ENCODE data around the gene TNPO2.
A peak's percentile ranks its signal among the peaks of the same experiment; 100 is the strongest.

TNPO2 gene

DNA sequence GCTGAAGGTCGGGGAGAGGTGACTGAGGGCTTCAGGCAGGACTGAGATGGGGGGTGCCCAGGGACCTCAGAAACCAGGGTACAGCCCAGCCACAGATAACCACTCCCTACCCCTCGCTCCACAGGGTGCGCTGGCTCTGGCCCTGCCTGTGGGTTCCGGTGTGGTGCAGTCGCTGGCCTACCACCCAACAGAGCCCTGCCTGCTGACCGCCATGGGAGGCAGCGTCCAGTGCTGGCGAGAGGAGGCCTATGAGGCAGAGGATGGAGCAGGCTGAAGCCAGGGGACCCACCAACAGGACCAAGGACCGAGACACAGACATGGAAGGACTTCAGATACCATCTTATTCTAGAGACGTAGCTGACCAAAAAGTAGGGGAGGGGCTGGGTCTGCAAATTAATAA is 48.3 kb downstream of the TNPO2 start:
- no peak for DNase-seq

DNA sequence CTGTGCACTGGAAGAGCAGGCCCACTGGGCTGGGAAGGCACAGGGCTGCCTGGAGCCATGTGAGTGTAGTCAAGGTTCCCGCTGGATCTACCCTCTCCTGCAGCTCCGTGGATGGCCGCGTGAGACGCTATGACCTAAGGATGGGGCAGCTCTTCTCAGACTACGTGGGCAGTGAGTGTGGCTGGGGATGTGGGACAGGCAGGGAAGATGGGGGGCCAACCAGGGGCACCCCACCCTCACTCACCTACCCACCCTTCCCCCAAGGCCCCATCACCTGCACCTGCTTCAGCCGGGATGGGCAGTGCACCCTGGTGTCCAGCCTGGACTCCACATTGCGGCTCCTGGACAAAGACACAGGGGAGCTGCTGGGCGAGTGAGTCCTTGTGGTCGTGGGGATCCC is 51.0 kb downstream of the TNPO2 start:
- no peak for DNase-seq

DNA sequence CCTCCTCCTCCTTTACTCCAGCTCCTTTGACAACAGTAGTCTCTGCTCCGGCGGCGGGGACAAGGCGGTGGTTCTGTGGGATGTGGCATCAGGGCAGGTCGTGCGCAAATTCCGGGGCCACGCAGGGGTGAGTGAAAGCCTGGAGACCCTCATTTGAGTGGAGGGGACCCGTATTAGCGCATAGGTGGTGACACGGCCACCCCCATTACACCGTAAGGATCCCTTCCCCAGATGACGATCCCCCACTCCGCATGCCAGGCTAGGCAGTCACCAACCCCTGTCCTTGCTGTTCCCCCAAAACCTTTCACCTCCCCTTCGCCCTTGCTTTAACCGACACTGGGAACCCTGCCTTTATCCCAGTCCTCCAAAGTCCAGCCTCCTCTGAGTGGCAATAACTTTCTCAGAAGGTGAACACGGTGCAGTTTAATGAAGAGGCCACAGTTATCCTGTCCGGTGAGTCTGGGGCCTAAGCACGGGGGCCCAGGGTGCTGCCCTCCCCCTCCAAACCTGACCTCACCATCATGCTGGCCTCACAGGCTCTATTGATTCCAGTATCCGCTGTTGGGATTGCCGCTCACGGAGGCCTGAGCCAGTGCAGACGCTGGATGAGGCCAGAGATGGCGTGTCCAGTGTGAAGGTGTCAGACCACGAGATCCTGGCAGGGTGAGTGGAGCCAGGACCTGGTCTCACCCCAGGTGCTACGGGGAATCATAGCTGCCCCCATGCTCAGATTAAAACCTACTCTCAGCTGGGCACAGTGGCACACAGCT is 53.4 kb downstream of the TNPO2 start:
- DNase-seq = no peak

DNA sequence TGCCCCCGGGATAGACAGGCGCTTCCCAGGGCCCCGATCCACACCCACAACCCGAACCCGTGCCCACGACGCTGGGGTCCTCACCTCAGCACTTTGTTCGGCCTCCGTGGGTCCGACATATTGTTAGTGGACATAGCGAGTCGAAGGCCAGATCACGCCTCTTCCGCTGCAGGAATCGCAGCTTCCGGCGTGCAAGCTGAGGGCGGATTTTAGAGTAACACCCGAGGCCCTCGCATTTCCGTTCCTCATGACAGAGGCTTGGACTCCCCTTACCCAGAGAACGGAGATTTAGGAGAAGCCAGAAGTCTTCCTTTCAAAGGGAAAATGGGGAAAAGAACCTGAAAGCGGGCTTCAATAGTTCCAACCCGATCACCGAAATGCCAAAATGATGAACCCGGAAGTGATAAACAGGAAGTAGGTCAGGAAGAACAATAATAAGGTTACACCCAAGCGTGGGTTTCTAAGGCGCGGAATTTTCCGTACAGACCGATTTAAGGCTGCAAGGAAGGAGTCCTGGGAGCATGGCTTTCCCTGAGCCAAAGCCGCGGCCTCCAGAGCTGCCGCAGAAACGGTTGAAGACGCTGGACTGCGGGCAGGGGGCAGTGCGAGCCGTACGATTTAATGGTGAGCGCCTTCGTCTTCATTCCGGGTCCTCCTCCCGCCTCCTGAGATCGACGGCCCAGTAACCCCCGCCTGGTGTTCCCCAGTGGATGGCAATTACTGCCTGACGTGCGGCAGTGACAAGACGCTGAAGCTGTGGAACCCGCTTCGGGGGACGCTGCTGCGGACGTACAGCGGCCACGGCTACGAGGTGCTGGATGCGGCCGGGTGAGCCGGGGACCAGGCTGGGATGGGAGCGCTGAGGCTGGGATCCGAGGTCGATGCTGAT is 54.2 kb downstream of the TNPO2 start:
- DNase-seq = peak; percentile 83

DNA sequence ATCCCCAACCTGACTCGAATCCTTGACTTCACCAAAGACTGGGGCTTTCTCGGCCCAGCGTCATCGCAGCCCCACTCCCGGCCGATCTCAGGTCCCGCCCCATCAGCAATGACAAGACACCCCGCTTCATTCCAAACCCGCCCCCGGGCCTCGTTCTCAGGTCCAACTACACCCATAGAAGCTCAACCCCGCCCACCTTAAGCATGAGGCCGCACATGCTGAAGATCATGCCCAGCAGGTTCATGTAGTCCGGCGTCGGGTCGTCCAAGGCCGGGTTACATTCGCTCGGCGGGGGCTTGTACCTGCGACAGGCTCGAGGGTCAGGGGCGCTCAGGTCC is 54.8 kb downstream of the TNPO2 start:
- peak; percentile 85 for DNase-seq

DNA sequence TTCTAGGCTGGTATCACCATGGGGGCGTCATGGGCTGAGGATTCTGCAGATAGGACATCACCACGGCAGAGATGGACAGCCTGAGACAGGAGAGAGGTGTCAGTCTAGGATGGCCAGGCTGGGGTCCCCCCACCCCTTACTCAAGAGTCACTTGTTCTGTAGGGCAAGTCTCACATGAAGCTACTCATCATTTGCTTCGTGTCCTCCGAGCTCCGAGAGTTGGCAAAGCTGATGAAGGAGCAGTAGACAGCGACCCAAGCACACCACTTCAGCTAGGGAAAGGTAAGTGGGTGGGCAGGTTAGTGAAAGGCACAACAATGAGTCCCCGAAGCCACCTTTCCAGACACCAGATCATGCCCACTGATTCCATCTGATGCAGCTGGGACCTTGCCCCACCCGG is 55.4 kb downstream of the TNPO2 start:
- no peak for DNase-seq

DNA sequence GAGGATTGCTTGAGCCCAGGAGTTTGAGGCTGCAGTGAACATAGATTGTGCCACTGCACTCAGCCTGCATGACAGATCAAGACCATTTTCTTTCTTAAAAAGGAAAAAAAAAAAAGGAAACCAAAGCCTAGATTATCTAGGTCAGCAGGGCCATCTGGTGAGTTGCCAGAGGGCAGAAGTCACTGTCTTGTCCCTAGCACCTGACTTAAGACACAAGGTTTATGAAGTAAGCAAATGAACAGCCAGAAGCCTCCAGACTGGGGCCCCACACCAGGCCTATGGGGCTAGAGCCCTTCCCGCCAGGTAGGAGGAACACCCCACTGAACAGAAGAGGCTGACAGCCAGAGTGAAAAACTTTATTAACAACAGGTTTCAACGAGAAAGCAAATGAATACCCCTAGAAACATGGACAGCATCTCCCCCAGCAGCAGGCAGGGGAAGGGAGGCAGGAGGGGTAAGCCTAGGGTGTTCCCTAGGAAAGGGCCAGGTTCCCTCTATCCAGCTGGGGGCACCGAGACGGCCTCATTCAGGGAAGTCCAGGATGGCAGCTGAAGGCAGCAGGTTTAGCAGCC is 55.9 kb downstream of the TNPO2 start:
- no peak for DNase-seq

DNA sequence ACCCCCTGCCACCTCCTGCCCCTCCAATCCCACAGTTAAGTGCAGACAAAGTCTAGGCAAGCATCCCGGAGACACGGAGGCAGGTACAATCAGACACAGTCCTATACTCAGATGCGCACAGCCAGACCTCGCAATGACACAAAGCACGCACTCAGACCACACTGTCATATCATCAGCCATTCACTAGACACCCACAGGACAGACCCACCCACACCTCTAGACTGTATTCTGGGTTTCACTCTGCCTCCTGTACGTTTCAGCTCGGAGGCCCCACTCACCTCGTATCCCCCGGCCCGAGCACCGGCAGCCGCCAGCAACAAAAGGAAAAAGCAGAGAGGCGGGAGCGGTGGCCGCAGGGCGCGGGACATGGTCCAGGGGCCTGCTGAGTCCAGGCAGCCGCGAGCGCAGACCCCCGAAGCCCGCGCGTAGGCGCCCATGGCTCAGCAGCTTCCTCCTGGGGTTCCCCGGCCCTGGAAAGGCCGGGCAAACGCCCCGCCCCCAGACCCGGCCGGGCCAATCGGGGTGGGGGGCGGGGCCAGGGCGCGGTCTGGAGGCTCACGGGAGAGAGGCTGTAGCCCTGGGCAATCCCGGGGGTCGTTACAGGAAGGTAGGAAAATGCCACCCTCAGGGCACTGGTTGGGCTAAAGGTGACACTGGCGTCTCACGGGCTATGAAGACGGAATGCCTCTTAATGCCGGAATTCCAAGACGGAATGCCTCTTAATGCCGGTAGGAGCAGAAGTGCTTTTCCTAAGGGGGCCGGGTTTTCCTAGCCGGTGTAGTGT is 57.3 kb downstream of the TNPO2 start, which contains the start of the genes MAN2B1 and WDR83:
TSS of gene MAN2B1 (minus strand) at position 478 of the 784 bp plus-strand sequence. CDS start at position 437, 41 bp downstream.
TSS of gene WDR83 (plus strand) at position 543 of the 784 bp plus-strand sequence. CDS start 2,984 bp downstream, outside the sequence.
- peak; percentile 82 for DNase-seq

DNA sequence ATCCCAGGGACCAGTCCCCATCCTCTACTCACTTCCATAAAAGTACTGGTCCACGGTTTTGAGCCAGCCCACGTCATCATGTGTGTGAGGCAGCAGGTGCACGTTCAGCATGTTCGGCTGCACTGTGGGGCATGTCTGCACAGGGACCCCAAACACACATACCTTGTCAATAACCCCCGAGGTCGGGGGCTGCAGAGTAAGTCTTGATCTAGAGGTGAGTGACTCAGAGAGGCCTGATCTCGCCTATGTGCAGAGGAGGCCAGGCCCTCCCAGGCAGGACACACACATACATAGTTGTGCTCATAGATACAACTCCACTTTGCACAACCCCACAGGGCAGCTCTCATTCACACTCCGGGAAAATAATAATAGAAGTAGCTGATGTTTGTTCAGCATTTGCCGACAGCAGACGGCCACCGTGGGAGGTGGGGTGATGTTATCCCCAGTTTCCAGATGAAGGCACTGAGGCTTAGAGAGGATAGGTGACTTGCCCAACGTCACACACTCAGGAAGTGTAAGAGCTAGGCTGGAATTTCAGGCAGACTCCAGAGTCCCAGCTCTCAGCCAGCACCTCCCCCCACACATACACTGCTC is 58.0 kb downstream of the TNPO2 start:
- no peak for DNase-seq

DNA sequence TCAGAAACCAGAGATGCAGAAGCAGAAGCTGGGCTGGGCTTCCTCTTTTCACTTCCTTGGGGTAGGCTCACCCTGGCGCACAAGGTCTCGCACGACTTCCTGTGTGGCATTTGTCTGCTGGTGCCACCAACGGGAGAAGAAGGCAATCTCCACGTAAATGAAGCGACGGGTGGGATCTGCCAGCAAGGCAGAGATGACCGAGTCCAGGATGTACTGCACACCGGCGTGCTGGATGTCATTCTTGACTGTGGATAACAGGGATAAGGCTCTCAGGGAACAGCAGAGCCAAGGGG is 58.5 kb downstream of the TNPO2 start:
- DNase-seq = peak; percentile 65

DNA sequence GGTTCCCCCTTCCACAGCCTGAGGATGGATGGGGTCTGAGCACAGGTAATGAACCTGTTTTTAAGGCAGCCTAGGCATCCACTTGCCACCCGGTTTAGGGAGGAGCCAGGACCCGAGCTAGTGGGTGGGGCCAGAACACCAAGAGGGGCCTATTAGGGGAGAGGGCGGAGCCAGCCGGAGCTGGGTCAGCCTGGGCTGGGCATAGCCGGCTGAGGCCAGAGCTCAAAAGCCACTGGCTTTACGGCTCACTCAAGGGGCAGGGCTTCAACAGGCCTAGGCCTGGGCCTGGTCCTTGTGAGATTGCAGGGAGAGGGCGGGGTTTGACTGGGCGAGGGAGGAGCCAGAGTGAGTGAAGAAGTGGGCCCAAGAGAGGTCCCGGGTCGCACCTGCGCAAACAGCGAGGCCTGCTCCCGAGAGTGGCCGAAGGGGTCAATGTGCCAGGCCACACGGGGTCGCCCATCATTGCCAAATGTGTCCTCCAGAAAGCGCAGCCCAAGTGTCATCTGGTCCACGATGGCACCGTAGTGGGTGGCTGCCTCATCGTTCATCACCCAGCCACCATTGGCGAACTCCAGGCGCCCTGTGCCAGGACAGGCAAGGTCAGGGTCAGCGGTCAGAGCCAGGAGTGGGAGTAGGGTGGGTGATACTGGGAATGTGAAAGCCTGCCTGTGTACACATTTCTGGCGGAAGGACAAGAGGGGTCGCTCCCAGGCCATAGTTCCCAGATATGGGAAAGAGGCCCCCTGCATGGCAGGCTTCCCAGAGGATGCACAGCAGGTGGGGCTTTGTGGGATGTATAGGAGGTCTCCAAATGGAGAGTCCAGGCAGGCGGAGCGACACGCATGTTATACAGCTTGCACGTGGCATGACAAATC is 59.1 kb downstream of the TNPO2 start:
- DNase-seq = no peak

DNA sequence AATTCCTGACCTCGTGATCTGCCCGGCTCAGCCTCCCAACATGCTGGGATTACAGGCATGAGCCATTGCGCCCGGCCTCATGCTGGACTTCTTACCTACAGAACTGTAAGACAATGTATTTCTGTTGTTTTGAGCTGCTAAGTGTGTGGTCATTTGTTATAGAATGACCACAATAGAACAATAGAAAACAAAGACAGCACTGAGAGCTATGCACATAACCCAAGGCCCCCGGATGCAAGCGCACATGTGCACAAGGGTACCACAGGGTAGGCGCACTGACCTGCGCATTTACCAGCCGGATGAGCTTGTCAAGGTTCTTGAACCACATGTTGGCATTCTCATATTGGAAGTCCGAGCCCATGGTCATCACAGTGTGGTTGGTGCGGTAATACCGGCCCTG is 62.8 kb downstream of the TNPO2 start:
- no peak for DNase-seq

DNA sequence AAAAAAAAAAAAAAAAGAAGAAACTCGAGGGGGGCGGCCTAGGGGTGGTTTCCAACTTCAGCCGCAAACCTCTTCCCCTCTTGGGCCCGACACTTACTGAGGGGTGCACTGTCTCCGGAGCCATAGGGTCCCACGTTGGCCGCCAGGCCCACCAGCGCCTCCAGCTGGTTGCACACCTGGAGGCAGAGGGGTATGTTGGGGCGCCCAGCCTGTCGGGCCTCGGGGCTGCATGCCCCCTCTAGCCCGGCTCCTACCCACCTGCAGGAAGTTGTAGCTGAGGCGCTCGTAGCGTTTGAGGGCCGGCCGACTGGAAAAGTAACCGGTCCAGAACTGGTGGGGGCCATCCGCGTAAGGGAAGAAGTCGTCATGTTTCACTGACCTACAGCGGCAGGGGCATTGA is 65.8 kb downstream of the TNPO2 start:
- DNase-seq = no peak

DNA sequence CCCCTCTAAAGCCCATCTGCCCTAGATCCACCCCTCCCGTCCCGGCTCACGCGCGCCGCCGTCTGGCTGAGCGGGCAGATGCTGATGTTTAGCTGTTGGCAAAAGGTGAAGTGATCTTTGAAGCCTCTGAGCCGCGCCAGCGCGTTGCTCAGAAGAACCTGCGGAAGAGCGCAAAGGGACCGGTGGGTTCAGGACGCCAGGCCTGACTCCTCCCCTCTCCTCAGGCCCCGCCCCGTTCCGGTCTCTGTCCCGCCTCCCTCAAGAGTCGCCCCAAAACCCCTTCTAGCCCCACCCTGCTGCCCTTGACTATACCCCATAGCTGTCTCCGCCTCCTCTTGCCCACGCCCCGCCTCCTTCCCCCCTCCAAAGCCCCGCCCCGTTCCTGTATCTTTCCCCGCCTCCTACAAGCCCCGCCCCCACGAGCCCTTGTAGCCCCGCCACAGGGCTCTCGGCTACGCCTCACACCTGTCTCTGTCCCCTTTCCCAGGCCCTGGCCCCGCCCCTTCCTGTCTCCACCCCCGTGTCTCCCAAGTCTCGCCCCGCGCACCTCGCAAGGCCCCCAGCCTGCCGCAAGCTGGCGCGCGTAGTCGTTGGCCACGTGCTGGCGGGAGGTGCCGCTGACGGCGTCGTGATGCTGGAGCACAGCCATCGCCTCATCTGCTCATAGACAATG is 66.7 kb downstream of the TNPO2 start:
- DNase-seq = no peak

DNA sequence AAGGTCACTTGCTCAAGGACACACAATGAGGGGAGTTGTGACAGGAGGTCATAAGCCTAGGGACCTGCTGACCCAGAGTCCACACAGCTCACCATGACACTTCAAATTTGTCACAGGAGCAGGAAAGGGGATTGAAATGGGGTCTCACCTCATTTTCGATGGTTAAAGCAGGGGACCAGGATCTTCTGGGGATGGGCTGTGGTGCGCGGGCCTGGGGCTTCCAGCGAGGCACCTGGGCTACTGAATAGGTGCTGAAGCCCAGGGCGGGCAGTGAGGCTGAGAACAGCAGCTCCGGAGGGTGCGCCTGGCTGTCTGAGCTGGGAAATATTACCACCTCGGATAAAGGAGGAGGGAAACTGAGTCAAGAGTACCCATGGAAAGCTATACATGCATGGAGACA is 68.2 kb downstream of the TNPO2 start:
- DNase-seq = no peak

DNA sequence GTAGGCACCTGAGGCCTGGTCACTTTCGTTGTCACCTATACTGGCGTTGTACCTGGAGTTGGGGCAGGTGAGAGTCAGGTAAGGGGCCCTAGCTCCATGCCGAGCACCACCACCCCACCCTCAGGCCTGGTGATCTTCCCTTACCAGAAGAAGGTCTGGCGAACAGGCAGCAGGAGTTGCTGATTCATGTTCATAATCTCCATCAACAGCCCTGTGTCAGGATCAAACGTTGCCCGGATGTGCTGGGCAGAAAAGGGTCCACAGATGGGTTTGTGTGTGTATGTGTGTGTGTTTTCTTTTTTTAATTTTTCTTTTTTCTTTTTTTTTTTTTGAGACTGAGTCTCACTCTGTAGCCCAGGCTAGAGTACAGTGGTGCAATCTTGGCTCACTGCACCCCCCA is 71.5 kb downstream of the TNPO2 start:
- no peak for DNase-seq

DNA sequence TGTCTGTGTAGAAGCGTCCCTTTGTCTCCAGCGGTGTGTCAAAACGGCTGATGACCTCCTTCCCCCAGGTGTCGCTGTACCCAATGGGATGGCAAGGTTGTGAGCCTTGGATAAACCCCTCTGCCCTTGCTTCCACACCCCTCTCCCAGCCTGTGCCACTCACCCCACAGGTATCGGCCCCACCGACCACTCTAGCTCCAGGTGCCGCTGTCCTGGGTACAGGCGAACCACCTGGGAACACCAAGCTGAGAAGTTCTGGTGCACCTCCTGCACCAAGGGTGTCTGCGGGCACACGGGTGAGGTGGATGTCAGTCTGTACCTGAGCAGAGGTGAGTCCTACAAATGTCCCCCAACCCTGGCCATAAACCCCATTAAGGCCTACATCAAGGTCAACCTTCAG is 73.8 kb downstream of the TNPO2 start:
- no peak for DNase-seq

All from CD4-positive, alpha-beta T cell treated with Interleukin-21 for 1 hour (primary cell).